CD4-positive, alpha-beta T cell treated with Interleukin-12 subunit alpha and Interleukin-12 subunit beta, for 1 hour (primary cell): ENCODE measurements around the gene ELFN1.
"Not testable (repeated sequence)": the region's sequence is repeated elsewhere in the genome, so short reads cannot be mapped to it uniquely, and the experiment has no call there.

Experiments used
- DNase-seq: peaks from one replicate; pipeline ENCODE4 v3.0.0-alpha.2; 2020

The ELFN1 gene

DNA sequence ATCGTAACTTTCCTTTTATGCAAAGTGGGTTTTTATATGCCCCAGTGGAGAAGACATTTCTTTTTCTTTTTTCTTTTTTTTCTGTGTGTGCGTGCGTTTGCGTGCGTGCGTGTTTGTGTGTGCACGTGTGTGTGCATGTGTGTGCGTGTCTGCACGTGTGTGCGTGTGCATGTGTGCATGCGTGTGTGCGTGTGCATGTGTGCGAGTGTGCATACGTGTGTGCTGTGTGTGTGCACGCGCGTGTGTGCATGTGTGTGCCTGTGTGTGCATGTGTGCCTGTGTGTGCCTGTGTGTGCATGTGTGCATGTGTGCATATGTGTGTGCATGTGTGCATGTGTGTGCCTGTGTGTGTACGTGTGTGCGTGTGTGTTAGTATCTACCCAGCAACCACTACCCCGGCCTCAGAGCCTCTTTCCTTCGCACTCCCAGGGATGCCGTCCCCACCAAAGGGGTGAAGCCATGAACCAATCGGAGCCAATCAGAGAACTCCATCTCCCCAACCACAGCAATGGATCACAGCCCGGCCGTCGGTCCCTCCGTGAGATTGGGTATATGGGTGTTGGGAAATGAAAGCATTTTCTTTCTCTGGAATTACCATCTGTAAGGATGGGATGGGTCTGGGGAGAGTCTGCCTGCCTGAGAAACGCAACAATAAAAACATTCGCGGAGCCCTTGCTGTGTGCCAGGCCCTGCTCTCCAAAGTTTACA is 92.3 kb downstream of the ELFN1 start:
- DNase-seq, result no peak

- no peak for DNase-seq
Measured at GRCh38 chr7:1763033-1763432, 93.0 kb downstream of the ELFN1 start.

GRCh38 chr7:1763911-1764310 is 93.8 kb downstream of the ELFN1 start:
- DNase-seq, result not testable (repeated sequence)

DNA sequence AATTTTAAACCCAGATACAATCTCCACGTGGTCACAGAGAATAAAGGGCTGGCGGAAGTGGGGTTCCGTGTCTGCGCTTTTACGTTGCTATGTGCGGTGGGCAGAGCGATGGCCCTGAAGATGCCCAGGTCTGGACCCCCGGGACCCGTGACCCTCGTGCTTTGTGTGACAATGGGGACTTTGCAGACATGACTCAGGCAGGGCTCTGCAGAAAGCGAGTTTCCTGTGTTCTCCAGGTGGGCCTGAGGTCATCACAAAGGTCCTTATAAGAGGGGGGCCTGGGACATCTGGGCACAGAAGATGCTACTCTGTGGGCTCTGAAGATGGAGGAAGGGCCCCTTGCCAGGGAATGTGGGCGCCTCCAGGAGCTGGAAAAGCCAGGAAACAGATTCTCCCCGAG is 95.3 kb downstream of the ELFN1 start:
- DNase-seq, result no peak

- DNase-seq, result no peak
Measured at GRCh38 chr7:1767524-1767923, 97.4 kb downstream of the ELFN1 start.

DNA sequence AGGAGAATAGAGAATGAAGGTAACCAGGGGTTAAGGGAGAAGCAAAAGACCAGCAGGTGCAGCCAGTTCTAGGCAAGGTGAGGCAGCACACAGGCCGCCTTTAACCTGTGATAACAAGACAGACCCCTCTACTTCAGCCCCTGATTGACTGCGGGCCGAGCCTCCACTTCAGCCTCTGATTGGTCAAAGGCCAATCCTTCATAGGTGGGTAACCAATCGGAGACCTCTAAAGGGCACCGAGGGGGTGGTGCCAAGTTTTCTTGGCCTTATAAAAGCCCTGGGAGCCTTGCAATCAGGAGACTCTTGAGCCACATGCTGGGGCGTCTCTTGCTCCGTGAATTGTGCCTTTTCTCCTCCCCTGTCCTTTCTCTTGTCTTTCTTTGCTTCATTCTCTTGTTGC is 98.8 kb downstream of the ELFN1 start:
- no peak for DNase-seq

GRCh38 chr7:1769286-1770200 is 99.5 kb downstream of the ELFN1 start:
- DNase-seq, result no peak

- DNase-seq, result no peak
Measured at GRCh38 chr7:1770331-1770730, 100.3 kb downstream of the ELFN1 start.

DNA sequence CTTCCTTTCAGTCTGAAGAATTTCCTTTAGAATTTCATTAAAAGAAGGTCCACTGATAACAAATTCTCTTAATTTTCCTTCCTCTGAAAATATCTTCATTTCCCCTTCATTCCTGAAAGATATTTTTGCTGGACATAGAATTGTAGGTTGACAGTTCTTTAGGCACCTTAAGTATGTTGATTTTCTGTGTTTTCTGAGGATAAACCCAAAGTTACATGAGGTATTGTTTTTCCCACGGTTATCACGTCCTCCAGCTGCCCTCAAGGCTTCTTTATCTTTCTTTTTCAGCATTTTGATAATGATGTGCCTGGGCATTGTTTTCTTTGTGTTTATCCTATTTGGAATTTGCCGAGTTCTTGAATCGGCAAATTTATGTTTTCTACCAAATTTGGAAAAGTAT is 105.3 kb downstream of the ELFN1 start:
- no peak for DNase-seq

GRCh38 chr7:1777122-1777521 is 107.0 kb downstream of the ELFN1 start:
- no peak for DNase-seq

DNA sequence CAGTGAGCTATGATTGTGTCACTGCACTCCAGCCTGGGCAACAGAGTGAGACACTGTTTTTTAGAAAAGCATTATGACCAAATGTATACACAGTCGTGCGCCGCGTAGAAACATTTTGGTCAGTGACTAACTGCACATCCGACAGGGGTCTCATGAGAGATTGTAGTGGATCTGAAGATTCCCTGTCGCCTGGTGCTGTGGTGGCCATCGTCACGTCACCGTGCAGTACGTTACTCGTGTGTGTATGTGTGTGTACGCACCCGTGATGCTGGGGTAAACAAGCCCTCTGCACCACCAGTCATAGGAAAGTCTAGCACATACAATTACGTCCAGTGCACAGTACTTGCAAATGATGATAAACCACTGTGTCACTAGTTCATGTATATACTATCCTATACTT is 109.4 kb downstream of the ELFN1 start:
- DNase-seq, result no peak

DNA sequence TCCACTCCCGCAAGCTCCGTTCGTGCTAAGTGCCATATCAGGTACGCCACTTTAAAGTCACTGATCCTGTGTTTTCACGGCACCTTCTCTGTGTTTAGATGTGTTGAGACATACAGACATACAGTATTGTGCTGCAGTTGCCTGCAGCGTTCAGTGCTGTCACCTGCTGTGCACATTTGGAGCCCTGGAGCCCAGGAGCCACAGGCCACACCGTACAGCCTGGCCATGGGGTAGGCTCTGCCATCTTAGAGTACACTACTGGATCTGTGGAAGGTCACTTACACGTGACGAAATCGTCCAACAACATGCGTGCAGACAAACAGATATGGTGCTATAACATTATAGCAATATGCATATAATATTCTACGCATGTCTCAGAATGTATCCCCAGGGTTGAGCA is 111.3 kb downstream of the ELFN1 start:
- no peak for DNase-seq

- DNase-seq, result no peak
Measured at GRCh38 chr7:1785839-1786238, 115.8 kb downstream of the ELFN1 start.

- no peak for DNase-seq
Measured at GRCh38 chr7:1787241-1787640, 117.2 kb downstream of the ELFN1 start.

DNA sequence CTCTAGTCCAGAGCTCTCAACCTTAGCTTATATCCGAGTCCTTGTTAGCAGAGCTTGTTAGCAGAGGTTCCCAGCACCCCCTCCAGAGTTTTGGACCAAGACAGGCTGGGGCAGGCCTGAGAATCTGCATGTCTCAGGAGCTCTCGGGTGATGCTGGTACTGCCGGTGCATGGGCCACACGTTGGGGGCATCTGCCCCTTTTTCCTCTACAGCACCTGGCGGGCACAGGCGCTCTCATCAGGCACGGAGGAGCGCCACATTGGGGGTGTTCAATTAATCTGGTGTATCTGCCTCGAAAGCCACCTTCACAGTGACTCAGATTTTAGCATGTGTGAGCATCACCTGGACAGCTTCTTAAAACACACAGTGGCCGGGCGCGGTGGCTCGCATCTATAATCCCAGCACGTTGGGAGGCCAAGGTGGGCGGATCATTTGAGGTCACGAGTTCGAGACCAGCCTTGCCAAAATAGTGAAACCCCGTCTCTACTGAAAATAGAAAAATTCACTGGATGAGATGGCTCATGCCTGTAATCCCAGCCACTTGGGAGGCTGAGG is 117.7 kb downstream of the ELFN1 start:
- DNase-seq, result no peak

- no peak for DNase-seq
Measured at GRCh38 chr7:1794888-1795542, 124.9 kb downstream of the ELFN1 start.
